ENCODE results near the gene PPWD1. TPM values are rescaled to one million over a fixed set of nuclear protein-coding genes. Genes with fewer than 3 reads are reported as not detected.

The PPWD1 gene
- total RNA-seq, 1 experiment from 2014 or later, result 44.5 TPM

DNA sequence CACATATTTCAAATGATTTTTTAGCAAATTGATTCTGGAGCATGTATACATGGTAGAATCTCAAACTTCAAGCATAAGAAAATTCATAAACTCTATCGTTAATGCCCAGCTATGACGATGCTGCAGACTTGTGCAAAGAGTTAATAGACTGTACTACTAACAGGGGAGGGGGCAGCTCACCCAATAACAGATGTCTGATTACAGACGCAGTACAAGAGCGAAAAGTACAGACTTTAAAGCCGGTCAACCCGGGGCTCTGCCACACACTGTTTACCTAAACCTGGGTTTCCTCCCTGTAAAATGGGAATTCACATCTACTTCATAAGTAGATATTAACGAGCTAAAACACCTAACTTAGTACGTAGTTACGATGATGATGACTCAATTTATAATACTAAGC lies 60.4 kb downstream of the PPWD1 start:
- no peaks in the 10 kb centered on the region for H3K9me3 ChIP-seq
- H3K36me3 ChIP-seq (ENCODE audit: control insufficient read depth, insufficient read depth, low read length), result no peaks in the 10 kb centered on the region
- peaks cover 6% of the 10 kb centered on the region for H3K4me1 Mint-ChIP-seq (ENCODE audit: low read depth, unreplicated experiment)
- H3K9me3 Mint-ChIP-seq (ENCODE audit: unreplicated experiment), result no peaks in the 10 kb centered on the region
- no peaks in the 10 kb centered on the region for H3K27me3 ChIP-seq (replicated peaks; ENCODE audit: control insufficient read depth, insufficient read depth, low read length)
- CTCF ChIA-PET, result interaction anchor here (0.9 kb wide), 1 partner anchor 12 kb away, joined by 3 read pairs; no protein-coding TSS in a partner anchor
- peak overlapping the region; percentile 96 for H3K27ac Mint-ChIP-seq (ENCODE audit: unreplicated experiment)
- no TSS peak for BruUV-seq (replicated peaks)
- peaks cover 8% of the 10 kb centered on the region for H3K36me3 Mint-ChIP-seq (ENCODE audit: insufficient read depth, unreplicated experiment)
- POLR2A ChIA-PET, result interaction anchor here (0.5 to 1.0 kb wide), 2 partner anchors 12 to 521 kb away, joined by 4 to 6 read pairs; no protein-coding TSS in a partner anchor
- TF ChIP-seq, protein P1, sequence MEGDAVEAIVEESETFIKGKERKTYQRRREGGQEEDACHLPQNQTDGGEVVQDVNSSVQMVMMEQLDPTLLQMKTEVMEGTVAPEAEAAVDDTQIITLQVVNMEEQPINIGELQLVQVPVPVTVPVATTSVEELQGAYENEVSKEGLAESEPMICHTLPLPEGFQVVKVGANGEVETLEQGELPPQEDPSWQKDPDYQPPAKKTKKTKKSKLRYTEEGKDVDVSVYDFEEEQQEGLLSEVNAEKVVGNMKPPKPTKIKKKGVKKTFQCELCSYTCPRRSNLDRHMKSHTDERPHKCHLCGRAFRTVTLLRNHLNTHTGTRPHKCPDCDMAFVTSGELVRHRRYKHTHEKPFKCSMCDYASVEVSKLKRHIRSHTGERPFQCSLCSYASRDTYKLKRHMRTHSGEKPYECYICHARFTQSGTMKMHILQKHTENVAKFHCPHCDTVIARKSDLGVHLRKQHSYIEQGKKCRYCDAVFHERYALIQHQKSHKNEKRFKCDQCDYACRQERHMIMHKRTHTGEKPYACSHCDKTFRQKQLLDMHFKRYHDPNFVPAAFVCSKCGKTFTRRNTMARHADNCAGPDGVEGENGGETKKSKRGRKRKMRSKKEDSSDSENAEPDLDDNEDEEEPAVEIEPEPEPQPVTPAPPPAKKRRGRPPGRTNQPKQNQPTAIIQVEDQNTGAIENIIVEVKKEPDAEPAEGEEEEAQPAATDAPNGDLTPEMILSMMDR (IDR thresholded peaks at IDR 0.05; ENCODE audit: insufficient read depth in 1 of 2, low read depth in 1 of 2, low read length in 1 of 2, severe bottlenecking in 1 of 2, unreplicated experiment in 1 of 2), result no peak
- intact Hi-C loops (cut with micrococcal nuclease; ENCODE audit: unreplicated experiment), result loop anchor here (5.0 kb wide), 1 partner anchor 99 kb away; the partner anchor contains the start of genes NLN and SGTB
- no peaks in the 10 kb centered on the region for H3K27me3 Mint-ChIP-seq (ENCODE audit: insufficient read depth, unreplicated experiment)
- H3K4me3 Mint-ChIP-seq (ENCODE audit: unreplicated experiment), result peak overlapping the region; percentile 100
- H3K4me3 ChIP-seq (ENCODE audit: low read depth, low read length), result peak overlapping the region; percentile 54
- peaks cover 5% of the 10 kb centered on the region; the same call in 1 of the 2 replicates for H3K4me1 ChIP-seq
- no peak for DNase-seq

DNA sequence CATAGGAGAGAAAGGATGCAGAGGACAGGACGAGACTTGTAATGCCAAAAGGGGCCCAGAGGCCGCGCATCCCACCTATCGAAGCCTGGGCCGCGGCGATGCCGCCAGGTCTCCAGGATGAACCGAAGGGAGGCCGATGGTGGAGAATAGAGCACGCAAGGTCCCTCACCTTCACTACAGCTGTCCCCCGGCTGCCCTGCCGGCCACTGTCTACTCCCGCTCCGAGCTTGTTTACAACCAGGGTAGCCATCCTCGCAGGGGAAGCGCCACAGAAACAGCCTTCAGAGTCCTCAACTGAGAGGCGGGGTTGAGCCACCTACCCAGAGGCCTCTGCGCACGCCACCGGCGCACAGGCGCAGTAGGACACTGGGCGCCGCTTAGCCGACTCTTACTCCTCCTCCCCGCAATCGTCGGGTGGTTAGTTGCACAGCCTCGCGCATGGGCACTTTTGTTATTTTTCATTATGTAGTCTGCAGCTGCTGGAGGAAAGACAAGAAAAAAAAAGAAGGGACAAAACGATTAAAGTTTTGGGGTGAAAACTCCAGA lies 61.0 kb downstream of the PPWD1 start, which contains the start of gene TRIM23:
Gene TRIM23 (minus strand): TSS at position 309 of the 546 bp plus-strand sequence. CDS start 59 bp downstream, at position 250.
- Histone ChIP-seq H3K9me3 (no peaks in the 10 kb centered on the region), H3K4me1 (peaks cover 5% of the 10 kb centered on the region; the same call in 1 of the 2 replicates), H3K27me3 (replicated peaks; ENCODE audit: control insufficient read depth, insufficient read depth, low read length) (no peaks in the 10 kb centered on the region), H3K4me3 (ENCODE audit: low read depth, low read length) (peak within 1 kb of the TSS; percentile 54), H3K36me3 (ENCODE audit: control insufficient read depth, insufficient read depth, low read length) (no peaks in the 10 kb centered on the region)
- no TSS peak for BruUV-seq (replicated peaks)
- no peaks in the 10 kb centered on the region for H3K27me3 Mint-ChIP-seq (ENCODE audit: insufficient read depth, unreplicated experiment)
- H3K9me3 Mint-ChIP-seq (ENCODE audit: unreplicated experiment), result no peaks in the 10 kb centered on the region
- POLR2A ChIA-PET, result interaction anchor here (0.5 to 1.0 kb wide), 3 partner anchors 12 to 520 kb away, joined by 3 to 6 read pairs (median 4); no protein-coding TSS in a partner anchor
- CTCF ChIA-PET, result interaction anchor here (0.9 kb wide), 1 partner anchor 13 kb away, joined by 3 read pairs; no protein-coding TSS in a partner anchor
- H3K27ac Mint-ChIP-seq (ENCODE audit: unreplicated experiment), result peak within 1 kb of the TSS; percentile 96
- peak; percentile 92 for DNase-seq
- TF ChIP-seq, protein P1 (IDR thresholded peaks at IDR 0.05; ENCODE audit: insufficient read depth in 1 of 2, low read depth in 1 of 2, low read length in 1 of 2, severe bottlenecking in 1 of 2, unreplicated experiment in 1 of 2), result peak in 1 of 2 experiments; percentile 9
- intact Hi-C loops (cut with micrococcal nuclease; ENCODE audit: unreplicated experiment), result loop anchor here (1.0 to 5.0 kb wide), 4 partner anchors 13 to 98 kb away; partner anchors contain the start of genes CENPK, NLN, PPWD1 and SGTB
- peaks cover 6% of the 10 kb centered on the region for H3K4me1 Mint-ChIP-seq (ENCODE audit: low read depth, unreplicated experiment)
- H3K36me3 Mint-ChIP-seq (ENCODE audit: insufficient read depth, unreplicated experiment), result peaks cover 8% of the 10 kb centered on the region
- peak within 1 kb of the TSS; percentile 100 for H3K4me3 Mint-ChIP-seq (ENCODE audit: unreplicated experiment)

Data from Caco-2 (cell line).